Uterus (tissue), 2 donors: Measurements from ENCODE around the gene DOCK1.

Experiments
- CTCF ChIP-seq, 4 experiments: fragments of 200-600 bp in 2 of 4; fragments of 450-650 bp in 2 of 4; sonication (generic) in 2 of 4; IDR thresholded peaks; one replicate each; pipeline ENCODE4 v1.5.1; 2016 to 2019; ENCODE audit warnings: antibody characterized with exemption in 4 of 4, mild to moderate bottlenecking in 2 of 4, moderate library complexity in 1 of 4
- POLR2A ChIP-seq, 2 donors: fragments of 450-650 bp; IDR thresholded peaks; one replicate each; pipeline ENCODE4 v1.6.1; 2016; ENCODE audit warnings: antibody characterized with exemption in 2 of 2, mild to moderate bottlenecking in 1 of 2, moderate library complexity in 1 of 2

- no peak for TF ChIP-seq CTCF (IDR thresholded peaks at IDR 0.05)
- no peak for TF ChIP-seq POLR2A (IDR thresholded peaks at IDR 0.05)
These were observed 360.1 kb downstream of the DOCK1 start for GRCh38 chr10:127265288-127265687.
